Panc1 (cell line): Measurements from ENCODE around the gene MLLT10. TPM values are rescaled to one million over a fixed set of nuclear protein-coding genes. Genes with fewer than 3 reads are reported as not detected.

Experiments used
- ATAC-seq: fragments of 200-7000 bp; cut with Tn5 transposase; 2 replicates; pipeline ENCODE4 v1.9.1; 2020; ENCODE audit warnings: mild to moderate bottlenecking, moderate library complexity
- BruUV-seq: library from RNA; stranded (reverse); fragments of 400-500 nt; replicated peaks from 2 replicates; lab custom pipeline; 2021; lab: Mats Ljungman, UMichigan
- CTCF ChIA-PET: fragments of 300-600 bp; sonication (Branson Sonifier 250); formaldehyde crosslinking; loops from one replicate; lab custom pipeline; 2022; ENCODE audit warnings: antibody characterized with exemption; lab: Charles Lee
- POLR2A ChIA-PET: fragments of 300-600 bp; sonication (Branson Sonifier 250); formaldehyde crosslinking; loops from one replicate; lab custom pipeline; 2022; ENCODE audit warnings: antibody characterized with exemption; lab: Charles Lee
- DNase-seq: peaks from one replicate; pipeline ENCODE4 v3.0.0-alpha.2; 2010; ENCODE audit warnings: low read depth, low spot score
- H3K27ac ChIP-seq: 2 replicates; pipeline ENCODE4 v1.5.1; 2011; ENCODE audit warnings: mild to moderate bottlenecking, low read length, inconsistent platforms
- H3K27me3 ChIP-seq: fragments of 200-500 bp; sonication (Bioruptor generic); 2 replicates; pipeline ENCODE4 v1.6.0; 2014; ENCODE audit warnings: low read length, inconsistent platforms; ENCODE audit not compliant: control insufficient read depth, insufficient read depth
- H3K36me3 ChIP-seq: fragments of 200-500 bp; sonication (Bioruptor generic); 2 replicates; pipeline ENCODE4 v1.5.1; 2014; ENCODE audit warnings: inconsistent platforms, mild to moderate bottlenecking, low read length, moderate library complexity; ENCODE audit not compliant: control insufficient read depth, insufficient read depth
- H3K4me1 ChIP-seq: 2 replicates; pipeline ENCODE4 v1.5.1; 2011; ENCODE audit warnings: inconsistent platforms, mild to moderate bottlenecking, low read length, moderate library complexity; ENCODE audit not compliant: control insufficient read depth, insufficient read depth
- H3K4me3 ChIP-seq, 2 experiments: 2 replicates each; pipeline ENCODE4 v1.5.1; 2011 to 2012; ENCODE audit warnings: low read depth in 2 of 2, low read length in 2 of 2, mild to moderate bottlenecking in 2 of 2, inconsistent platforms in 1 of 2, moderate library complexity in 1 of 2
- H3K9me3 ChIP-seq: fragments of 200-500 bp; sonication (Bioruptor generic); 2 replicates; pipeline ENCODE4 v1.5.1; 2014; ENCODE audit warnings: low read depth, mild to moderate bottlenecking, inconsistent platforms, low read length, moderate library complexity; ENCODE audit not compliant: control insufficient read depth, insufficient read depth
- POLR2AphosphoS5 ChIP-seq: IDR thresholded peaks from 2 replicates; pipeline ENCODE4 v1.6.1; 2012; ENCODE audit warnings: mild to moderate bottlenecking, low read depth, low read length, moderate library complexity
- SIN3A ChIP-seq: IDR thresholded peaks from 2 replicates; pipeline ENCODE4 v1.6.1; 2012; ENCODE audit warnings: low read depth, mild to moderate bottlenecking, low read length, moderate library complexity, borderline replicate concordance; ENCODE audit not compliant: insufficient read depth
- TCF7L2 ChIP-seq: IDR thresholded peaks from 2 replicates; pipeline ENCODE4 v1.6.1; 2011; ENCODE audit warnings: mild to moderate bottlenecking, low read depth, low read length, inconsistent platforms
- in situ Hi-C: cut with HindIII; loops from 2 replicates; pipeline ENCODE4 v1.10.0; 2016; ENCODE audit warnings: low sequenced_read_pairs, low pct_unique_long_range_greater_than_20kb
- intact Hi-C: fragments of 100-400 bp; cut with micrococcal nuclease; formaldehyde crosslinking; loops from one replicate; pipeline ENCODE4 v1.10.0; 2022; ENCODE audit not compliant: unreplicated experiment
- total RNA-seq: library from RNA; stranded (reverse); gene quantifications from one replicate; pipeline ENCODE4 v1.2.1, GENCODE V29; 2021; ENCODE audit not compliant: unreplicated experiment
- TF ChIP-seq, protein P1 (sequence below): fragments of 450-650 bp; IDR thresholded peaks from 2 replicates; pipeline ENCODE4 v1.5.1; 2017; ENCODE audit warnings: mild to moderate bottlenecking
- TF ChIP-seq, protein P2 (sequence below), 2 experiments: IDR thresholded peaks; 2 replicates each; pipeline ENCODE4 v1.6.1; 2011 to 2012; ENCODE audit warnings: low read depth in 2 of 2, control low read depth in 1 of 2, low read length in 1 of 2, mild to moderate bottlenecking in 1 of 2, moderate library complexity in 1 of 2; ENCODE audit not compliant: insufficient read depth in 1 of 2

Gene MLLT10
- total RNA-seq, 1 experiment from 2014 or later = 33.4 TPM

DNA sequence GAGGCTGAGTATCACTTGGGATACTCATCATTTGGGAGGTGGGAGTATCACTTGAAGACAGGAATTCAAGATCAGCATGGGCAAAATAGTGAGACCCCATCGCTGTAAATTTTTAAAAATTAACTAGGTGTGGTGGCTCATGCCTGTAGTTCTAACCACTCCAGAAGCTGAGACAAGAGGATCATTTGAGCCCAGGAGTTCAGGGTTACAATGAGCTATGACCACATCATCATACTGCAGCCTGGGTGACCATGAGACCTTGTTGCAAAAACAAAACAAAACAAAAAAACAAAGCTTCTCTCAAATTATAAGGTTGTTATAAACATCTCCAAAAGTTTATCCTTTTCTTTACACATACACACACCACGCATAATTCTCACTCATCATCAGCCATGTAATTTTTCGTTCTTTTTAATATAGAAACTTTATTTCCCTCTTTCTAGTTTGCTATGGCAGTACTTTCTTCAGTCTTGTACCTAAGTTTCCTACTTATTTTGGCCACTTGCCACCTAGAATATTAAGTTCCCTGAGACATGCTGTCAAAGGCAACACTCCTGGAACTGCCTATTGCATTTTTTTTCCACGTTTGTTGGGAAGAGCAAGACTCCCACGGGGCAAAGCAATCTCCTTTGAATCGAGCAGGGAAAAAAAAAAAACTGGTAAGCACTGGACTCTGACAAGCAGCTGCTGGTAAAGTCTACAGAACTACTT, 45.6 kb upstream of the MLLT10 start:
- Histone ChIP-seq H3K4me1 (peaks cover 37% of the 10 kb centered on the region), H3K36me3 (no peaks in the 10 kb centered on the region; the same call in 1 of the 2 replicates), H3K4me3 (no peak overlapping the region), H3K27ac (peak overlapping the region; percentile 98), H3K27me3 (no peaks in the 10 kb centered on the region), H3K9me3 (no peaks in the 10 kb centered on the region)
- DNase-seq (no peak), ATAC-seq (peak; percentile 59)
- TF ChIP-seq POLR2AphosphoS5 = no peak
- TF ChIP-seq, protein P1, sequence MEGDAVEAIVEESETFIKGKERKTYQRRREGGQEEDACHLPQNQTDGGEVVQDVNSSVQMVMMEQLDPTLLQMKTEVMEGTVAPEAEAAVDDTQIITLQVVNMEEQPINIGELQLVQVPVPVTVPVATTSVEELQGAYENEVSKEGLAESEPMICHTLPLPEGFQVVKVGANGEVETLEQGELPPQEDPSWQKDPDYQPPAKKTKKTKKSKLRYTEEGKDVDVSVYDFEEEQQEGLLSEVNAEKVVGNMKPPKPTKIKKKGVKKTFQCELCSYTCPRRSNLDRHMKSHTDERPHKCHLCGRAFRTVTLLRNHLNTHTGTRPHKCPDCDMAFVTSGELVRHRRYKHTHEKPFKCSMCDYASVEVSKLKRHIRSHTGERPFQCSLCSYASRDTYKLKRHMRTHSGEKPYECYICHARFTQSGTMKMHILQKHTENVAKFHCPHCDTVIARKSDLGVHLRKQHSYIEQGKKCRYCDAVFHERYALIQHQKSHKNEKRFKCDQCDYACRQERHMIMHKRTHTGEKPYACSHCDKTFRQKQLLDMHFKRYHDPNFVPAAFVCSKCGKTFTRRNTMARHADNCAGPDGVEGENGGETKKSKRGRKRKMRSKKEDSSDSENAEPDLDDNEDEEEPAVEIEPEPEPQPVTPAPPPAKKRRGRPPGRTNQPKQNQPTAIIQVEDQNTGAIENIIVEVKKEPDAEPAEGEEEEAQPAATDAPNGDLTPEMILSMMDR = no peak
- TF ChIP-seq SIN3A = no peak
- TF ChIP-seq TCF7L2 = no peak
- TF ChIP-seq, protein P2, sequence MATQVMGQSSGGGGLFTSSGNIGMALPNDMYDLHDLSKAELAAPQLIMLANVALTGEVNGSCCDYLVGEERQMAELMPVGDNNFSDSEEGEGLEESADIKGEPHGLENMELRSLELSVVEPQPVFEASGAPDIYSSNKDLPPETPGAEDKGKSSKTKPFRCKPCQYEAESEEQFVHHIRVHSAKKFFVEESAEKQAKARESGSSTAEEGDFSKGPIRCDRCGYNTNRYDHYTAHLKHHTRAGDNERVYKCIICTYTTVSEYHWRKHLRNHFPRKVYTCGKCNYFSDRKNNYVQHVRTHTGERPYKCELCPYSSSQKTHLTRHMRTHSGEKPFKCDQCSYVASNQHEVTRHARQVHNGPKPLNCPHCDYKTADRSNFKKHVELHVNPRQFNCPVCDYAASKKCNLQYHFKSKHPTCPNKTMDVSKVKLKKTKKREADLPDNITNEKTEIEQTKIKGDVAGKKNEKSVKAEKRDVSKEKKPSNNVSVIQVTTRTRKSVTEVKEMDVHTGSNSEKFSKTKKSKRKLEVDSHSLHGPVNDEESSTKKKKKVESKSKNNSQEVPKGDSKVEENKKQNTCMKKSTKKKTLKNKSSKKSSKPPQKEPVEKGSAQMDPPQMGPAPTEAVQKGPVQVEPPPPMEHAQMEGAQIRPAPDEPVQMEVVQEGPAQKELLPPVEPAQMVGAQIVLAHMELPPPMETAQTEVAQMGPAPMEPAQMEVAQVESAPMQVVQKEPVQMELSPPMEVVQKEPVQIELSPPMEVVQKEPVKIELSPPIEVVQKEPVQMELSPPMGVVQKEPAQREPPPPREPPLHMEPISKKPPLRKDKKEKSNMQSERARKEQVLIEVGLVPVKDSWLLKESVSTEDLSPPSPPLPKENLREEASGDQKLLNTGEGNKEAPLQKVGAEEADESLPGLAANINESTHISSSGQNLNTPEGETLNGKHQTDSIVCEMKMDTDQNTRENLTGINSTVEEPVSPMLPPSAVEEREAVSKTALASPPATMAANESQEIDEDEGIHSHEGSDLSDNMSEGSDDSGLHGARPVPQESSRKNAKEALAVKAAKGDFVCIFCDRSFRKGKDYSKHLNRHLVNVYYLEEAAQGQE (IDR thresholded peaks at IDR 0.05; ENCODE audit: insufficient read depth in 1 of 2, low read depth in 2 of 2, low read length in 1 of 2) = no peak
- no TSS peak for BruUV-seq
- ChIA-PET CTCF (no interaction called here), POLR2A (no interaction called here)
- intact Hi-C loops (no loop called here), in situ Hi-C loops (no loop called here)

DNA sequence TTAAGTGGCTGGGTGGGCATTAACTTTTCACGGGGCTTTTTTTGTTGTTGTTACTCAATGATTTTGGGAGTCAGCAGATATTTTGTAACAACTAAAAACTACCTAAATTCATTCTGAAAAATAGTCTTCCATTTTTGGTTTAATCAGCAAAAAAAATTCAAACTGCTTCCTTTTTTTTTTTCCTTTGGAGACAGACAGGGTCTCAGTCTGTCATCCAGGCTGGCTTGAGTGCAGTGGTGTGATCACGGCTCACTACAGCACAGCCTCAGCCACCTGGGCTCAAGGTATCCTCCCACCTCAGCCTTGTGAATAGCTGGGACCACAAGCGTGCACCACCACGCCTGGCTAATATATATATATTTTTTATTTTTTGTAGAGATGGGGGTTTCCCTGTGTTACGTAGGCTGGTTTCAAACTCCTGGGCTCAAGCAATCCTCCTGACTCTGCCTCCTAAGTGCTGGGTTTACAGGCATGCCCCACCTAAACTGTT, 45.0 kb upstream of the MLLT10 start:
- in situ Hi-C loops = no loop called here
- H3K4me1 ChIP-seq = peaks cover 41% of the 10 kb centered on the region
- DNase-seq = no peak
- no peaks in the 10 kb centered on the region; the same call in 1 of the 2 replicates for H3K36me3 ChIP-seq
- BruUV-seq = no TSS peak
- no peaks in the 10 kb centered on the region for H3K27me3 ChIP-seq
- H3K27ac ChIP-seq = peak overlapping the region; percentile 98
- CTCF ChIA-PET = no interaction called here
- intact Hi-C loops = no loop called here
- TF ChIP-seq SIN3A (no peak), POLR2AphosphoS5 (no peak), TCF7L2 (no peak)
- TF ChIP-seq, protein P1 = no peak
- TF ChIP-seq, protein P2 (IDR thresholded peaks at IDR 0.05; ENCODE audit: insufficient read depth in 1 of 2, low read depth in 2 of 2, low read length in 1 of 2) = no peak
- POLR2A ChIA-PET = interaction anchor here (0.5 to 0.7 kb wide), 2 partner anchors 9 to 50 kb away, joined by 3 to 8 read pairs; no protein-coding TSS in a partner anchor
- no peaks in the 10 kb centered on the region for H3K9me3 ChIP-seq
- no peak overlapping the region for H3K4me3 ChIP-seq
- no peak for ATAC-seq
